B cell (primary cell): ENCODE data around the gene PAX3. TPM values are rescaled to one million over a fixed set of nuclear protein-coding genes. Genes with fewer than 3 reads are reported as not detected.

Experiments used
- ATAC-seq: fragments of 200-7000 bp; cut with Tn5 transposase; one replicate; pipeline ENCODE4 v1.10.0; 2021; ENCODE audit warnings: low read depth, mild to moderate bottlenecking, moderate number of reproducible peaks, moderate library complexity
- CTCF ChIA-PET: fragments of 350-600 bp; sonication (Branson Sonifier 250); formaldehyde crosslinking; loops from one replicate; lab custom pipeline; 2021; ENCODE audit warnings: antibody characterized with exemption, inconsistent platforms; lab: Charles Lee
- POLR2A ChIA-PET: fragments of 350-600 bp; sonication (Branson Sonifier 250); formaldehyde crosslinking; loops from one replicate; lab custom pipeline; 2021; ENCODE audit warnings: antibody characterized with exemption; lab: Charles Lee
- DNase-seq: peaks from one replicate; pipeline ENCODE4 v3.0.0; 2013
- H2AFZ ChIP-seq: 2 replicates; pipeline ENCODE4 v1.6.1; 2012; ENCODE audit warnings: mild to moderate bottlenecking, low read depth, low read length; ENCODE audit not compliant: insufficient read depth, poor library complexity, severe bottlenecking
- H3K27ac ChIP-seq, 2 donors: 1 replicate in 1 of 2; 2 replicates in 1 of 2; pipeline ENCODE4 v1.5.1; 2012 to 2013; ENCODE audit warnings: low read length in 2 of 2, mild to moderate bottlenecking in 2 of 2, moderate library complexity in 1 of 2
- H3K27me3 ChIP-seq, 4 experiments: fragments of 200-600 bp in 1 of 4; sonication (generic) in 1 of 4; replicated peaks in 1 of 4; 1 replicate in 2 of 4; 2 replicates in 2 of 4; pipeline versions ENCODE4 v1.6.1 to v1.7.0; 2013 to 2016; ENCODE audit warnings: low read length in 3 of 4, mild to moderate bottlenecking in 2 of 4, mixed read lengths in 1 of 4, moderate library complexity in 1 of 4; ENCODE audit not compliant: insufficient read depth in 4 of 4, control insufficient read depth in 3 of 4; ENCODE audit errors: control extremely low read depth in 1 of 4
- H3K36me3 ChIP-seq, 2 experiments: replicated peaks in 1 of 2; 1 replicate in 1 of 2; 2 replicates in 1 of 2; pipeline versions ENCODE4 v1.6.1 to v1.7.1; 2013; ENCODE audit warnings: low read length in 1 of 2; ENCODE audit not compliant: insufficient read depth in 2 of 2, control insufficient read depth in 1 of 2; ENCODE audit errors: control extremely low read depth in 1 of 2, extremely low read depth in 1 of 2
- H3K4me1 ChIP-seq, 2 donors: fragments of 200-600 bp in 1 of 2; sonication (generic) in 1 of 2; 1 replicate in 1 of 2; 2 replicates in 1 of 2; pipeline versions ENCODE4 v1.5.1 to v1.6.1; 2013 to 2017; ENCODE audit warnings: low read length in 2 of 2; ENCODE audit not compliant: control insufficient read depth in 2 of 2, insufficient read depth in 2 of 2
- H3K4me2 ChIP-seq: replicated peaks from 2 replicates; pipeline ENCODE3; 2012; ENCODE audit warnings: mild to moderate bottlenecking, low read depth, low read length; ENCODE audit not compliant: poor library complexity, severe bottlenecking
- H3K4me3 ChIP-seq, 5 experiments: fragments of 200-600 bp in 1 of 5; sonication (generic) in 1 of 5; 1 replicate in 3 of 5; 2 replicates in 2 of 5; pipeline versions ENCODE4 v1.5.1 to v1.7.0; 2011 to 2016; ENCODE audit warnings: low read length in 4 of 5, mild to moderate bottlenecking in 4 of 5, low read depth in 2 of 5, control low read depth in 1 of 5, moderate library complexity in 1 of 5; ENCODE audit not compliant: insufficient read depth in 1 of 5; ENCODE audit errors: control extremely low read depth in 1 of 5, extremely low read depth in 1 of 5
- H3K79me2 ChIP-seq: fragments of 200-600 bp; sonication (generic); one replicate; pipeline ENCODE4 v1.6.0; 2016; ENCODE audit warnings: low read length; ENCODE audit not compliant: control insufficient read depth, insufficient read depth
- H3K9ac ChIP-seq: fragments of 200-600 bp; sonication (generic); 2 replicates; pipeline ENCODE4 v1.6.1; 2017; ENCODE audit warnings: mild to moderate bottlenecking, low read length, moderate library complexity
- H3K9me3 ChIP-seq, 3 donors: one replicate each; pipeline versions ENCODE4 v1.6.1 to v1.7.1; 2013; ENCODE audit warnings: low read length in 2 of 3; ENCODE audit not compliant: control insufficient read depth in 2 of 3, insufficient read depth in 1 of 3; ENCODE audit errors: control extremely low read depth in 1 of 3
- H4K20me1 ChIP-seq: 2 replicates; pipeline ENCODE4 v1.6.0; 2012; ENCODE audit warnings: mild to moderate bottlenecking, low read length; ENCODE audit not compliant: insufficient read depth, control insufficient read depth, poor library complexity, severe bottlenecking
- H3K27ac Mint-ChIP-seq: one replicate; pipeline ENCODE4 v1.8.0; 2021; ENCODE audit warnings: mixed read lengths
- H3K27me3 Mint-ChIP-seq: one replicate; pipeline ENCODE4 v1.8.0; 2021; ENCODE audit warnings: mixed read lengths
- H3K4me1 Mint-ChIP-seq: one replicate; pipeline ENCODE4 v1.8.0; 2021; ENCODE audit warnings: mixed read lengths
- H3K4me3 Mint-ChIP-seq: one replicate; pipeline ENCODE4 v1.8.0; 2021; ENCODE audit warnings: mixed read lengths
- H3K9me3 Mint-ChIP-seq: one replicate; pipeline ENCODE4 v1.8.0; 2022; ENCODE audit warnings: mixed read lengths; ENCODE audit not compliant: insufficient read depth
- CTCF ChIP-seq: fragments of 200-600 bp; IDR thresholded peaks from one replicate; pipeline ENCODE4 v1.8.0; 2022; ENCODE audit warnings: antibody characterized with exemption, mild to moderate bottlenecking
- EZH2 ChIP-seq: IDR thresholded peaks from 2 replicates; pipeline ENCODE4 v1.6.1; 2012; ENCODE audit warnings: borderline replicate concordance, low read depth, mild to moderate bottlenecking, moderate library complexity, low read length; ENCODE audit not compliant: insufficient read depth, poor library complexity, severe bottlenecking
- WGBS: methylation state at CpG from one replicate; pipeline ENCODE4 v1.1.5; 2013; ENCODE audit warnings: missing lambda C conversion rate; ENCODE audit not compliant: insufficient coverage; 5-methylcytosine and 5-hydroxymethylcytosine counted together
- intact Hi-C: fragments of 100-400 bp; cut with micrococcal nuclease; formaldehyde crosslinking; loops from one replicate; pipeline ENCODE4 v1.10.0; 2022
- polyA plus RNA-seq: library from polyadenylated mRNA; depleted of rRNA; stranded (reverse); fragments of >200 nt; gene quantifications from 2 replicates; pipeline ENCODE4 v1.2.3, GENCODE V29; 2012
- total RNA-seq, 2 donors: library from RNA; stranded (reverse); fragments of 120-200 nt in 1 of 2; gene quantifications; 1 replicate in 1 of 2; 2 replicates in 1 of 2; pipeline versions ENCODE4 v1.2.3 to v1.2.4, GENCODE V29; 2013 to 2022

Gene PAX3
- total and polyA plus RNA-seq, 2 donors (not counting 1 experiment from before 2014, with no cell fraction given): not detected

- no peak for ATAC-seq
- Histone ChIP-seq H3K36me3 (no peaks in the 10 kb centered on the region), H3K9ac (no peak overlapping the region), H3K9me3 (peaks cover 0 to 4% (median 0%) of the 10 kb centered on the region in 3 donors), H3K4me3 (no peak overlapping the region), H3K4me2 (no peak overlapping the region), H3K79me2 (no peaks in the 10 kb centered on the region), H3K27me3 (peaks cover 0 to 6% (median 0%) of the 10 kb centered on the region in 4 experiments), H2AFZ (no peak overlapping the region), H4K20me1 (no peaks in the 10 kb centered on the region), H3K27ac (no peak overlapping the region), H3K4me1 (no peaks in the 10 kb centered on the region)
- CTCF ChIA-PET: no interaction called here
- no peak overlapping the region for H3K4me3 Mint-ChIP-seq
- POLR2A ChIA-PET: no interaction called here
- intact Hi-C loops: no loop called here
- 79% methylated on average over 2 of the region's 4 CpGs for WGBS
- DNase-seq: no peak
- H3K9me3 Mint-ChIP-seq: no peaks in the 10 kb centered on the region
- no peaks in the 10 kb centered on the region for H3K4me1 Mint-ChIP-seq
- TF ChIP-seq EZH2 (no peak), CTCF (no peak)
- H3K27me3 Mint-ChIP-seq: peaks cover 19% of the 10 kb centered on the region
- no peak overlapping the region for H3K27ac Mint-ChIP-seq
Measured at GRCh38 chr2:222272446-222273015, 26.3 kb downstream of the PAX3 start.

- no peak overlapping the region for H3K27ac ChIP-seq
- no peak for TF ChIP-seq CTCF
- no peak for TF ChIP-seq EZH2
- H2AFZ ChIP-seq: no peak overlapping the region
- H3K36me3 ChIP-seq: no peaks in the 10 kb centered on the region
- H4K20me1 ChIP-seq: no peaks in the 10 kb centered on the region
- H3K27me3 ChIP-seq: peaks cover 0 to 6% (median 0%) of the 10 kb centered on the region in 4 experiments
- no peak overlapping the region for H3K4me2 ChIP-seq
- no peak for ATAC-seq
- intact Hi-C loops: no loop called here
- no peaks in the 10 kb centered on the region for H3K4me1 Mint-ChIP-seq
- H3K9me3 ChIP-seq: peaks cover 0 to 3% (median 0%) of the 10 kb centered on the region in 3 donors
- H3K4me1 ChIP-seq: no peaks in the 10 kb centered on the region
- DNase-seq: no peak
- WGBS: 100% methylated on average over 2 of the region's 5 CpGs
- peaks cover 16% of the 10 kb centered on the region for H3K27me3 Mint-ChIP-seq
- H3K9me3 Mint-ChIP-seq: no peaks in the 10 kb centered on the region
- ChIA-PET POLR2A (no interaction called here), CTCF (no interaction called here)
- no peaks in the 10 kb centered on the region for H3K79me2 ChIP-seq
- no peak overlapping the region for H3K9ac ChIP-seq
- H3K27ac Mint-ChIP-seq: no peak overlapping the region
- no peak overlapping the region for H3K4me3 ChIP-seq
- no peak overlapping the region for H3K4me3 Mint-ChIP-seq
Measured at GRCh38 chr2:222271854-222272253, 26.9 kb downstream of the PAX3 start.
